ENCODE data around the gene ITPRIPL1. TPM values are rescaled to one million over a fixed set of nuclear protein-coding genes. Genes with fewer than 3 reads are reported as not detected.

Gene ITPRIPL1
- total RNA-seq, 1 experiment from 2014 or later = not detected

DNA sequence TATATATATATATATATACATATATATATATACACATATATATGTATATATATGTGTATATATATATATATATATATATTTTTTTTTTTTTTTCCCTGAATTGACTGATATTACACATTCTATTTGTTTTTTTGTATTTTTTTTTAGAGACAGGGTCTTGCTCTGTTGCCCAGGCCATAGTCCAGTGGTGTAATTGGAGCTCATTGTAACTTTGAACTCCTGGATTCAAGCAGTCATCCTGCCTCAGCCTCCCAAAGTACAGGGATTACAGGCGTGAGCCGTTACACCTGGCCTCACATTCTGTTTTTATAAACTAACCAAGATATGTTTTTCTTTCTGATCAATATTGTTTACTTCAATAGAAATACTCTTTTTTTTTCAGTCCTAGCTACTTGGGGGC is 36.6 kb downstream of the ITPRIPL1 start:
- H3K27me3 ChIP-seq (ENCODE audit: low read length) = no peaks in the 10 kb centered on the region
- no peak overlapping the region for H3K4me3 ChIP-seq (ENCODE audit: low read length)
- no peaks in the 10 kb centered on the region for H3F3A ChIP-seq (ENCODE audit: low read length, unreplicated experiment)
- H2AFZ ChIP-seq (ENCODE audit: low read length) = no peak overlapping the region
- no peaks in the 10 kb centered on the region for H3K4me1 ChIP-seq (ENCODE audit: insufficient read depth, low read length)
- ChIA-PET POLR2A (ENCODE audit: unreplicated experiment) (no interaction called here), CTCF (no interaction called here)
- no peaks in the 10 kb centered on the region for H3K9me2 ChIP-seq (replicated peaks; ENCODE audit: low read length)
- TF ChIP-seq, protein P1, sequence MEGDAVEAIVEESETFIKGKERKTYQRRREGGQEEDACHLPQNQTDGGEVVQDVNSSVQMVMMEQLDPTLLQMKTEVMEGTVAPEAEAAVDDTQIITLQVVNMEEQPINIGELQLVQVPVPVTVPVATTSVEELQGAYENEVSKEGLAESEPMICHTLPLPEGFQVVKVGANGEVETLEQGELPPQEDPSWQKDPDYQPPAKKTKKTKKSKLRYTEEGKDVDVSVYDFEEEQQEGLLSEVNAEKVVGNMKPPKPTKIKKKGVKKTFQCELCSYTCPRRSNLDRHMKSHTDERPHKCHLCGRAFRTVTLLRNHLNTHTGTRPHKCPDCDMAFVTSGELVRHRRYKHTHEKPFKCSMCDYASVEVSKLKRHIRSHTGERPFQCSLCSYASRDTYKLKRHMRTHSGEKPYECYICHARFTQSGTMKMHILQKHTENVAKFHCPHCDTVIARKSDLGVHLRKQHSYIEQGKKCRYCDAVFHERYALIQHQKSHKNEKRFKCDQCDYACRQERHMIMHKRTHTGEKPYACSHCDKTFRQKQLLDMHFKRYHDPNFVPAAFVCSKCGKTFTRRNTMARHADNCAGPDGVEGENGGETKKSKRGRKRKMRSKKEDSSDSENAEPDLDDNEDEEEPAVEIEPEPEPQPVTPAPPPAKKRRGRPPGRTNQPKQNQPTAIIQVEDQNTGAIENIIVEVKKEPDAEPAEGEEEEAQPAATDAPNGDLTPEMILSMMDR (conservative IDR thresholded peaks at IDR 0.05; ENCODE audit: low read depth, low read length) = no peak
- TF ChIP-seq EZH2 (IDR thresholded peaks at IDR 0.05; ENCODE audit: low read length, unreplicated experiment) (no peak), EZH2phosphoT487 (IDR thresholded peaks at IDR 0.05; ENCODE audit: borderline replicate concordance, low read length) (no peak)
- no peaks in the 10 kb centered on the region for H4K20me1 ChIP-seq (ENCODE audit: low read length)
- peaks cover 68% of the 10 kb centered on the region for H3K36me3 ChIP-seq (ENCODE audit: low read depth, low read length)
- no peak for ATAC-seq
- H3K4me2 ChIP-seq (ENCODE audit: low read length) = no peak overlapping the region
- no peak for DNase-seq
- H3K9ac ChIP-seq (ENCODE audit: low read length) = no peak overlapping the region
- H3K27ac ChIP-seq (ENCODE audit: low read length) = no peak overlapping the region
- H3K79me2 ChIP-seq (ENCODE audit: low read length) = no peaks in the 10 kb centered on the region
- intact Hi-C loops (cut with micrococcal nuclease) = no loop called here
- no peaks in the 10 kb centered on the region for H3K9me3 ChIP-seq (ENCODE audit: low read length)
- BruUV-seq (replicated peaks) = no TSS peak

DNA sequence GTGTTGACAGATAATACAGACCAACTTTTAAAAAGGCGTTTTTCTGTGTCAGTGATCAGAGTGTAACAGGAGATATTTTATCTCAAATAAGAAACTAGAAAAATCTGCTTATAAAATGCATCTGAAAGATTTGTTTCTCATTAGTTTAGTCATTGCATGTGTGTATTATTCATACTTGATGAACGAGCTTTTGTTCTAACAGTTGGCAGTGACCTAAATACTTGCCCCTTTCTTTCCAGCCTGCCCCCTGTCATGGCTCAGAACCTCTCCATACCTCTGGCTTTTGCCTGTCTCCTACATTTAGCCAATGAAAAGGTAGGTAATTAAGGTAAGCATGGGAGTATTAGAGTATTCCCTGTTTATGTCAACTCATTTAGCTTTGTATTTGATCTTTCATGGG is 44.1 kb downstream of the ITPRIPL1 start:
- no peaks in the 10 kb centered on the region for H3F3A ChIP-seq (ENCODE audit: low read length, unreplicated experiment)
- no peak overlapping the region for H2AFZ ChIP-seq (ENCODE audit: low read length)
- intact Hi-C loops (cut with micrococcal nuclease) = no loop called here
- no peaks in the 10 kb centered on the region for H3K79me2 ChIP-seq (ENCODE audit: low read length)
- H3K4me2 ChIP-seq (ENCODE audit: low read length) = no peak overlapping the region
- BruUV-seq (replicated peaks) = no TSS peak
- no peaks in the 10 kb centered on the region for H3K9me3 ChIP-seq (ENCODE audit: low read length)
- no peak overlapping the region for H3K27ac ChIP-seq (ENCODE audit: low read length)
- no peak for TF ChIP-seq EZH2 (IDR thresholded peaks at IDR 0.05; ENCODE audit: low read length, unreplicated experiment)
- TF ChIP-seq, protein P1 (conservative IDR thresholded peaks at IDR 0.05; ENCODE audit: low read depth, low read length) = no peak
- TF ChIP-seq EZH2phosphoT487 (IDR thresholded peaks at IDR 0.05; ENCODE audit: borderline replicate concordance, low read length) = no peak
- no peaks in the 10 kb centered on the region for H3K9me2 ChIP-seq (replicated peaks; ENCODE audit: low read length)
- no peak overlapping the region for H3K4me3 ChIP-seq (ENCODE audit: low read length)
- peaks cover 67% of the 10 kb centered on the region for H3K36me3 ChIP-seq (ENCODE audit: low read depth, low read length)
- CTCF ChIA-PET = no interaction called here
- ATAC-seq (no peak), DNase-seq (no peak)
- H3K9ac ChIP-seq (ENCODE audit: low read length) = no peak overlapping the region
- no peaks in the 10 kb centered on the region for H4K20me1 ChIP-seq (ENCODE audit: low read length)
- POLR2A ChIA-PET (ENCODE audit: unreplicated experiment) = no interaction called here
- no peaks in the 10 kb centered on the region for H3K27me3 ChIP-seq (ENCODE audit: low read length)
- H3K4me1 ChIP-seq (ENCODE audit: insufficient read depth, low read length) = peaks cover 4% of the 10 kb centered on the region; the same call in 1 of the 2 replicates

DNA sequence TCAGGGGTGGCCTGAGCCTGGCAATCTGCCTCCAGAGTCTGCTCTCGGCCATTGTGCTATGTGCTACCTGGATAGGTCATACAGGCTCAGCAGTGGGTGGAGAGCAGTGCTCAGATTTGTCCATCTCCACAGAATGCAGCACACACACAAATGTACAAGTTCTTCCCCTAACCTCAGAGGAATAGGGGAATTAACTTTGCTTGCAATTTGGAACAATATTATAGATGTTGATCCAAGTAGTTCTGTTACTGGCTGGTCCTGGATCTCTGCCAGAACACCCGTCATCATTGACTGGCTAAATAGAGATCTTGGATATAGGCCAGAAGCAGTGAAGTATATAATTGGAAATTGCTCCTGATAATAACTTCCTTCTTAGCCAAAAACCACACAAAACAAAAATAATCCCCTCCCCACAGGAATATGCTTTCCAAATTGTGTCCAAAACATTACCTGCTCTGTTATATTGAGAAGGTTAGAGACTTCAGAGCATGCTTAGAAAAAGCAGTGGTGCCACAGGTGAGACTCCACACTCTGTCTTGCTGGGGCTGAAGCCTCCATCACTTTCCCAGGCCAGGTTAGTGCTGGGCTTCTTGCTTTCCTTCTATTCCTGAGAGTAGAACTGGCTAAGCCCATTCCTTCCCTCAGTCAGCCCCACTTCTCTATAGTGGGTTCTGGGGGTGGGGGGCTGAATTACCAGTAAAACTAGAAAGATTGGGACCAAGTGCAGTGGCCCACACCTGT is 49.3 kb downstream of the ITPRIPL1 start:
- no peak overlapping the region for H2AFZ ChIP-seq (ENCODE audit: low read length)

More for the DNA sequence above, 49.3 kb downstream of the ITPRIPL1 start:
- POLR2A ChIA-PET (ENCODE audit: unreplicated experiment) = no interaction called here
- intact Hi-C loops (cut with micrococcal nuclease) = no loop called here
- DNase-seq = peak; percentile 76
- H3K4me2 ChIP-seq (ENCODE audit: low read length) = no peak overlapping the region
- ATAC-seq = peak; percentile 15; the same call in 1 of the 2 replicates
- H4K20me1 ChIP-seq (ENCODE audit: low read length) = no peaks in the 10 kb centered on the region
- peaks cover 4% of the 10 kb centered on the region; the same call in 1 of the 2 replicates for H3K9me3 ChIP-seq (ENCODE audit: low read length)
- TF ChIP-seq, protein P1 (conservative IDR thresholded peaks at IDR 0.05; ENCODE audit: low read depth, low read length) = no peak
- no peak for TF ChIP-seq EZH2phosphoT487 (IDR thresholded peaks at IDR 0.05; ENCODE audit: borderline replicate concordance, low read length)
- TF ChIP-seq EZH2 (IDR thresholded peaks at IDR 0.05; ENCODE audit: low read length, unreplicated experiment) = no peak
- H3K27me3 ChIP-seq (ENCODE audit: low read length) = no peaks in the 10 kb centered on the region
- H3K9ac ChIP-seq (ENCODE audit: low read length) = no peak overlapping the region
- no peak overlapping the region for H3K4me3 ChIP-seq (ENCODE audit: low read length)
- no peaks in the 10 kb centered on the region for H3F3A ChIP-seq (ENCODE audit: low read length, unreplicated experiment)
- H3K4me1 ChIP-seq (ENCODE audit: insufficient read depth, low read length) = peaks cover 8% of the 10 kb centered on the region; the same call in 1 of the 2 replicates
- no TSS peak for BruUV-seq (replicated peaks)
- H3K79me2 ChIP-seq (ENCODE audit: low read length) = no peaks in the 10 kb centered on the region
- no peak overlapping the region for H3K27ac ChIP-seq (ENCODE audit: low read length)
- no peaks in the 10 kb centered on the region for H3K9me2 ChIP-seq (replicated peaks; ENCODE audit: low read length)
- peaks cover 41% of the 10 kb centered on the region for H3K36me3 ChIP-seq (ENCODE audit: low read depth, low read length)
- CTCF ChIA-PET = no interaction called here

Data from PC-3 (cell line).